ENCODE measurements around the gene ALDH16A1. TPM values are rescaled to one million over a fixed set of nuclear protein-coding genes. Genes with fewer than 3 reads are reported as not detected.

The ALDH16A1 gene
- total and polyA plus RNA-seq, 10 donors = 38.7 to 99.9 (median 49.9) TPM

DNA sequence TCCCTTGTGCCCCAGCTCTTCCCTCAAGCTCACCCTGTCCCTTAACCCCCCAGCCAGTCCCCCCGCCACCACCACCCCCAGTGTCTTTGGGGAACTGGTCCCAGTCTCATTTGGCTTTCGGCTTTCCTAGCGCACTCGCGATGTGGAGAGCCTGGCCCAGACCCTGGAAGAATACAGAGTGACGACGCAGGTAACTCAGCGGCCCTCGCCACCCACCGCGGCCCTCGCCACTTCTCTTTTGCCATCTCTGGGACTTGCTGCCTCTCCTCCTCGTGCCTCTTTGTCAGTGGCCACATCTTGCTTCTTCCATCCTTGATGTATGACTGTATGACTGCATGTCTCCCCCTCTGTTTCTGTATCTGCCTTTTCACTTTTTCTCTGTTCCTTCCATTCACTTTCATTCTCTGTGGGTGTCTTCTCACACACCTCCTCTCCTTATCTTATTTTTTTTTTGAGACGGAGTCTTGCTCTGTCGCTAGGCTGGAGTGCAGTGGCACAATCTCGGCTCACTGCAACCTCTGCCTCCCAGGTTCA, 45.5 kb upstream of the ALDH16A1 start:
- intact Hi-C loops (cut with DNase I; ENCODE audit: low total_unique reads) = no loop called here
- H3K27ac ChIP-seq = no peak overlapping the region
- no peak for TF ChIP-seq POLR2AphosphoS5 (IDR thresholded peaks at IDR 0.05)
- TF ChIP-seq, protein P1, sequence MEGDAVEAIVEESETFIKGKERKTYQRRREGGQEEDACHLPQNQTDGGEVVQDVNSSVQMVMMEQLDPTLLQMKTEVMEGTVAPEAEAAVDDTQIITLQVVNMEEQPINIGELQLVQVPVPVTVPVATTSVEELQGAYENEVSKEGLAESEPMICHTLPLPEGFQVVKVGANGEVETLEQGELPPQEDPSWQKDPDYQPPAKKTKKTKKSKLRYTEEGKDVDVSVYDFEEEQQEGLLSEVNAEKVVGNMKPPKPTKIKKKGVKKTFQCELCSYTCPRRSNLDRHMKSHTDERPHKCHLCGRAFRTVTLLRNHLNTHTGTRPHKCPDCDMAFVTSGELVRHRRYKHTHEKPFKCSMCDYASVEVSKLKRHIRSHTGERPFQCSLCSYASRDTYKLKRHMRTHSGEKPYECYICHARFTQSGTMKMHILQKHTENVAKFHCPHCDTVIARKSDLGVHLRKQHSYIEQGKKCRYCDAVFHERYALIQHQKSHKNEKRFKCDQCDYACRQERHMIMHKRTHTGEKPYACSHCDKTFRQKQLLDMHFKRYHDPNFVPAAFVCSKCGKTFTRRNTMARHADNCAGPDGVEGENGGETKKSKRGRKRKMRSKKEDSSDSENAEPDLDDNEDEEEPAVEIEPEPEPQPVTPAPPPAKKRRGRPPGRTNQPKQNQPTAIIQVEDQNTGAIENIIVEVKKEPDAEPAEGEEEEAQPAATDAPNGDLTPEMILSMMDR (IDR thresholded peaks at IDR 0.05 in 8 of 11, conservative IDR thresholded peaks at IDR 0.05 in 3 of 11) = no peak
- no peak for TF ChIP-seq POLR2A (IDR thresholded peaks at IDR 0.05)
- H3K36me3 ChIP-seq = no peaks in the 10 kb centered on the region
- 86 to 93% (median 90%) methylated on average over 16 of the region's 16 CpGs for WGBS, 5 donors
- H3K9me3 ChIP-seq = no peaks in the 10 kb centered on the region
- no peak for DNase-seq
- peaks cover 5 to 37% (median 19%) of the 10 kb centered on the region in 6 donors for H3K4me1 ChIP-seq
- H3K27me3 ChIP-seq (replicated peaks in 1 of 7) = no peaks in the 10 kb centered on the region
- no peak overlapping the region for H3K4me3 ChIP-seq

DNA sequence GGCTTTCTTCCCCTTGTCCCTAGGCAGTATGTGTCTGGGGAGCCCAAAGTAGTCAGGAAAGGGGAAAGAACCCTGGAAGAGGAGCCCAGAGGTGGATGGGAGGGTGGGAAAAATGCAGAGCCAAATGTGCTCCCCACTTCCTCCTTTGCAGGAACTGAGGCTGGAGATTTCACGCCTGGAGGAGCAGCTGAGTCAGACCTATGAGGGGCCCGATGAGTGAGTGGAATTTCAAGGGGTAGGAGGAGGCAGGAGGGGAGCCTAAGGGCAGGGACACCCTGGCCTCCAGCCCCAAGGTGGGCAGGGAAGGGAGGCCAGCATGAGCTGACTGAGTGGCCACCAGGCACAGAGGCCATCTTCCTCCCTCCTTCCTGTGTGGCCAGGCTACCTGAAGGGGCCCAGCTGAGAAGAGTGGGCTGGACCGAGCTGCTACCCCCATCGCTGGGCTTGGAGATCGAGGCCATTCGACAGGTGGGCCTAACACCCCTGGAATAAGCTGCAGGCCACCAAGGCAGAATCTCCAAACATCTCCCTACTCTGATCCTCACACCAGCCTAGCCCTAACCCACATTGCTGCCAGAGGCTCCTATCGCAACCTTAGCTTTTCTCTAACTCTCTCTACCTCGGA, 44.1 kb upstream of the ALDH16A1 start:
- Histone ChIP-seq H3K27ac (peak overlapping the region in 4 of 8 donors; percentile 35 to 65 (median 45)), H3K36me3 (no peaks in the 10 kb centered on the region), H3K4me1 (peaks cover 5 to 34% (median 24%) of the 10 kb centered on the region in 6 donors), H3K9me3 (no peaks in the 10 kb centered on the region), H3K27me3 (replicated peaks in 1 of 7) (no peaks in the 10 kb centered on the region), H3K4me3 (no peak overlapping the region)
- 73 to 78% (median 77%) methylated on average over 7 to 8 of the region's 8 CpGs for WGBS, 5 donors
- TF ChIP-seq POLR2A (IDR thresholded peaks at IDR 0.05) = no peak
- no peak for TF ChIP-seq POLR2AphosphoS5 (IDR thresholded peaks at IDR 0.05)
- TF ChIP-seq, protein P1 (IDR thresholded peaks at IDR 0.05 in 8 of 11, conservative IDR thresholded peaks at IDR 0.05 in 3 of 11) = no peak
- no peak for DNase-seq
- intact Hi-C loops (cut with DNase I; ENCODE audit: low total_unique reads) = no loop called here

DNA sequence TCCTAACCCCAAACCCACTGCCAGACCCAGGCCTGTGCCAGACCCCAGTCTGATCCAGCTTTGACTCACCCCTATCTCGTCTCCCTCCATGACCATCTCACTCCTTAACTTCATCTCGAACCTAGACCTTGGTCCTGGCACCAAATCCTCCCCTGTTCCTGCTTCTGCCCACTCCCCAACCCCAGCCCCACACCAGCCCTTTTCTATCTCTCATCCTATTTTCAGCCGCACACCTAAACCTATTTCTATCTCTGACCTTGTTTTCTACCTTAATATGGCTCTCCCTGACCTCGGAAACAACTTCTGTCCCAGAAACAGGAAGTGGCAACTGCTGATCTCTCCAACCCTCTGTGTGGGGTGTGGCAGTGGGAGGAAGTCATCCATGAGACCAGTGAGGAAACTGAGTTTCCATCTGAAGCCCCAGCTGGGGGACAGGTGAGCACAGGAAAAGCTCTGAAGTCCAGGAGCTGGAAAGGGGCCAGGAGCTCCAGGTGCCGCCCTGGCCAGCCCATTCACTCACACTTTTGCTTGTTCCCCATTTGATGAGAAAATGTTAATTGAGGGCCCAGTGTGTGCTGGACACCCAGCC, 43.5 kb upstream of the ALDH16A1 start:
- Histone ChIP-seq H3K36me3 (no peaks in the 10 kb centered on the region), H3K9me3 (no peaks in the 10 kb centered on the region), H3K27ac (peak overlapping the region in 4 of 8 donors; percentile 35 to 65 (median 45)), H3K27me3 (replicated peaks in 1 of 7) (no peaks in the 10 kb centered on the region), H3K4me1 (peaks cover 5 to 31% (median 24%) of the 10 kb centered on the region in 6 donors), H3K4me3 (peak overlapping the region in 1 of 8 donors; percentile 1)
- intact Hi-C loops (cut with DNase I; ENCODE audit: low total_unique reads) = no loop called here
- WGBS, 5 donors = 41 to 50% (median 48%) methylated on average over 5 of the region's 5 CpGs
- TF ChIP-seq POLR2A (IDR thresholded peaks at IDR 0.05) = no peak
- TF ChIP-seq POLR2AphosphoS5 (IDR thresholded peaks at IDR 0.05) = peak in 1 of 3 donors; percentile 40
- TF ChIP-seq, protein P1 (IDR thresholded peaks at IDR 0.05 in 8 of 11, conservative IDR thresholded peaks at IDR 0.05 in 3 of 11) = no peak
- DNase-seq = no peak

DNA sequence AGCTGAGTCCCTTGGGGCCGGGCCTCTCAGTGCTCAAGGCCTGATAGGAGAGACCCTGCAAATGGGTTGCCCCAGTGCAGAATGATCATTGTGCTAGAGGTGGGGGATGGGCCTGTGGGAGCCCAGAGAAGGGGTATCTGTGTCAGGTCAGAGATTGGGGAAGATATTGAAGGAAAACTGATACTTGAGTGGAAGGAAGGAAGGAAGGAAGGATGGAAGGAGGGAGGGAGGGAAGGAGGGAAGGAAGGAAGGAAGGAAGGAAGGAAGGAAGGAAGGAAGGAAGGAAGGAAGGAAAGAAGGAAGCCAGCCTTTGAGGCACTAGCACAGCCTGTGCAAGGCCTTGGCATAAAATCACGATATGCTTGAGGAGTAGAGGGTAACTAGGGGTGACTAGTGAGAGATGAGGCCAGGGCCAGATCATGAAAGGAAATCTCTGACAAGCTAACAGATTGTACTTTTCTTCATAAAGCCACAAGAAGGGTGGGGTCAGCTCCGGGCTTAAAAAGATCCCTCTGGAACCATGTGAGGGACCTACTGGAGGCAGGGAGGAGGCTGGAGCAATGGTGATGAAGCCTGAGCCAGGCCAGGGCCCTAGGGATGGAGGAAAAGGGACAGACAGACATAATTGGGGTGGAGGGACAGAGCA, 41.2 kb upstream of the ALDH16A1 start:
- TF ChIP-seq, protein P1 (IDR thresholded peaks at IDR 0.05 in 8 of 11, conservative IDR thresholded peaks at IDR 0.05 in 3 of 11) = no peak
- TF ChIP-seq POLR2A (IDR thresholded peaks at IDR 0.05) = no peak
- TF ChIP-seq POLR2AphosphoS5 (IDR thresholded peaks at IDR 0.05) = no peak
- peaks cover 0 to 8% (median 0%) of the 10 kb centered on the region in 7 donors for H3K27me3 ChIP-seq (replicated peaks in 1 of 7)
- H3K4me3 ChIP-seq = no peak overlapping the region
- no peaks in the 10 kb centered on the region for H3K9me3 ChIP-seq
- no peaks in the 10 kb centered on the region for H3K36me3 ChIP-seq
- peaks cover 5 to 31% (median 24%) of the 10 kb centered on the region in 6 donors for H3K4me1 ChIP-seq
- H3K27ac ChIP-seq = no peak overlapping the region
- DNase-seq = peak; percentile 41
- WGBS, 5 donors = 57 to 79% (median 73%) methylated on average over 3 of the region's 3 CpGs
- intact Hi-C loops (cut with DNase I; ENCODE audit: low total_unique reads) = no loop called here
